Lower leg skin (tissue), 4 donors: ENCODE data around the gene TNFRSF19. TPM values are rescaled to one million over a fixed set of nuclear protein-coding genes. Genes with fewer than 3 reads are reported as not detected.

Experiments
- DNase-seq, 2 donors: peaks; one replicate each; pipeline ENCODE4 v3.0.0-alpha.2; 2019; ENCODE audit warnings: low spot score in 2 of 2
- H3K4me3 ChIP-seq: fragments of 200-600 bp; sonication (generic); 2 replicates; pipeline ENCODE4 v1.5.1; 2017; ENCODE audit warnings: mild to moderate bottlenecking, low read depth; ENCODE audit not compliant: poor library complexity, severe bottlenecking
- POLR2A ChIP-seq, 2 donors: fragments of 450-650 bp; IDR thresholded peaks; one replicate each; pipeline ENCODE4 v1.6.1; 2016 to 2017; ENCODE audit warnings: antibody characterized with exemption in 2 of 2, mild to moderate bottlenecking in 1 of 2, moderate library complexity in 1 of 2
- WGBS, 2 donors: methylation state at CpG; one replicate each; pipeline ENCODE4 v1.1.5; 2018; 5-methylcytosine and 5-hydroxymethylcytosine counted together
- intact Hi-C: fragments of 100-400 bp; cut with DNase I; formaldehyde crosslinking; loops from one replicate; pipeline ENCODE4 v1.15.0; 2023; ENCODE audit warnings: low total_unique reads
- total RNA-seq, 4 donors: library from RNA; depleted of rRNA; stranded (reverse); fragments of >200 nt; gene quantifications; one replicate each; pipeline ENCODE4 v1.1.0, GENCODE V29; 2016
- TF ChIP-seq, protein P1 (sequence below), 3 donors: fragments of 450-650 bp; IDR thresholded peaks; one replicate each; pipeline ENCODE4 v1.5.1; 2016; ENCODE audit warnings: antibody characterized with exemption in 3 of 3, mild to moderate bottlenecking in 3 of 3, moderate library complexity in 2 of 3

TNFRSF19 gene
- total RNA-seq, 4 donors from 2014 or later = 51.2 to 106 (median 72.5) TPM

DNA sequence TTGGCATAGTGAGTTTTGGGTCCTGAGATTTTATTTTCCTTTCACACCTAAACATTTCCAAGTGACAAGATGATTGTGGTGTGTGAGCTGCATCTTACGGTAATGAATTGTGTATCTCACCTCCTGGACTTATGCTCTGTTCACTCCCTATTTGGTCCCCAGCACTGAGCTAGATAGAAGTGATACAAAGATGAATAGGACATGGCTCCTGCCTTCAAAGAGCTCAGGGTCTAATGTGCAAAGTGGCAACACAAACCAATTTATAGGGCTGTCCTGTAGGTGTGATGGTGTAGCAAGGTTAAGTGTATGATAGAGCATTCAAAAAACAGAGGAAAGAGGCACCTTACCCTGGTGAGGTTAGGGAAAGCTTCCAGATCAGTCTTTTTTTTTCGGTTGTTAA lies 17.6 kb upstream of the TNFRSF19 start:
- no peak for DNase-seq
- WGBS, 2 donors = 91 to 93% methylated on average over 2 of the region's 2 CpGs
- intact Hi-C loops = no loop called here
- TF ChIP-seq, protein P1, sequence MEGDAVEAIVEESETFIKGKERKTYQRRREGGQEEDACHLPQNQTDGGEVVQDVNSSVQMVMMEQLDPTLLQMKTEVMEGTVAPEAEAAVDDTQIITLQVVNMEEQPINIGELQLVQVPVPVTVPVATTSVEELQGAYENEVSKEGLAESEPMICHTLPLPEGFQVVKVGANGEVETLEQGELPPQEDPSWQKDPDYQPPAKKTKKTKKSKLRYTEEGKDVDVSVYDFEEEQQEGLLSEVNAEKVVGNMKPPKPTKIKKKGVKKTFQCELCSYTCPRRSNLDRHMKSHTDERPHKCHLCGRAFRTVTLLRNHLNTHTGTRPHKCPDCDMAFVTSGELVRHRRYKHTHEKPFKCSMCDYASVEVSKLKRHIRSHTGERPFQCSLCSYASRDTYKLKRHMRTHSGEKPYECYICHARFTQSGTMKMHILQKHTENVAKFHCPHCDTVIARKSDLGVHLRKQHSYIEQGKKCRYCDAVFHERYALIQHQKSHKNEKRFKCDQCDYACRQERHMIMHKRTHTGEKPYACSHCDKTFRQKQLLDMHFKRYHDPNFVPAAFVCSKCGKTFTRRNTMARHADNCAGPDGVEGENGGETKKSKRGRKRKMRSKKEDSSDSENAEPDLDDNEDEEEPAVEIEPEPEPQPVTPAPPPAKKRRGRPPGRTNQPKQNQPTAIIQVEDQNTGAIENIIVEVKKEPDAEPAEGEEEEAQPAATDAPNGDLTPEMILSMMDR (IDR thresholded peaks at IDR 0.05) = no peak
- TF ChIP-seq POLR2A (IDR thresholded peaks at IDR 0.05) = no peak
- H3K4me3 ChIP-seq = no peak overlapping the region

DNA sequence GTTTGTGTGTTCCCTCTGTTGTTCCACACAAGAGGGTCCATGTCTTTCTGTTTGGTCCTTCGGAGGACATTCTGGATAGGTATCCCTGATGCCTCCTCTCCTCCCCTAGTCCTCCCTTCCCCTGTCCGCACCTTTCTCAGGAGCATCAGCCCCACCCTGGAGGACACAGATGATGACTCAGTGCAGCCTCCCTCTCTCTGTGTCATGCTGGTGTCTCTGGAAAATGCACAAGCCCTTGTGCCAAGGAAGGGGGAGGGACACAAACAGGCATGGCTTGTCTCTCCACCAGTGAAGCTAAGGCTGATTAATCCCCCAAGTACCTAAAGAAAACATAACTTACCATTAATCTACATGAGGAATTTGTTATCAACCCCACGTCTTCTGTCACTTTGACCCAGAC lies 16.2 kb upstream of the TNFRSF19 start:
- peak in 1 of 2 donors; percentile 48 for DNase-seq
- no peak overlapping the region for H3K4me3 ChIP-seq
- TF ChIP-seq, protein P1 (IDR thresholded peaks at IDR 0.05) = no peak
- TF ChIP-seq POLR2A (IDR thresholded peaks at IDR 0.05) = no peak
- intact Hi-C loops = no loop called here
- 65 to 77% methylated on average over 3 of the region's 3 CpGs for WGBS, 2 donors

DNA sequence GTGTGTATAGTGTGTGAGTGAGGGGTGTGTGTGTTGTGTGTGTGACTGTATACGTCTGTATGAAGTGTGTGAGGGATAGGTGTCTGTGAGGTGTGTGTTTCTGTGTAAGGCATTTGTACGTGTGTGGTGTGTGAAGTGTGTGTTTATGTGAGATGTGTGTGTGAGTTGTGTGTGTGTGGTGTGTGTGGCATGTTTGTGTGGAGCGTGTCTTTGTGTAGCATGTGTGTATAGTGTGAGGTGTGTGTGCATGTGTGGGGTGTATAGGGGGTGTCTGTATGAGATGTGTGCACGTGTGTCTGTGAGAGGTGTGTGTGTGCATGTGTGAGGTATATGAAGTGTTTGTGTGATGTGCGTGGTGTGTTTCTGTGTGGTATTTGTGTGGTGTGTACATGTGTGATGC lies 13.2 kb upstream of the TNFRSF19 start:
- no peak overlapping the region for H3K4me3 ChIP-seq
- TF ChIP-seq POLR2A (IDR thresholded peaks at IDR 0.05) = no peak
- TF ChIP-seq, protein P1 (IDR thresholded peaks at IDR 0.05) = no peak
- 89 to 90% methylated on average over 5 of the region's 5 CpGs for WGBS, 2 donors

DNA sequence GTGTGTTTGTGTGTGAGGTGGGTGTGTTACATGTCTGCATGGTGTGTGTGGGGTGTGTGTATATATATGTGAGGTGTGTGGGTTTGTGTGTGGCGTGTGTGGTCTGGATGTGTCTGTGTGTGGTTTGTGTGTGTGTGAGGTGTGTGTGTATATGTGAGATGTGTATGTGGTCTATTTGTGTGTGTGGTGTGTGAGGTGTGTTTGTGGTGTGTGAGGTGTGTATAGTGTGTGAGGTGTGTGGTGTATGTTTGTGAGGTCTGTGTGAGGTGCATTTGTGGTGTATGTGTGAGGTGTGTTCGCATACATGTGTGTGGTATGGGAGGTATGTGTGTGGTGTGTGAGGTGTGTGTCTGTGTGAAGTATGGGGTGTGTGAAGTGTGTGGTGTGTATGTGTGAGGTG lies 12.5 kb upstream of the TNFRSF19 start:
- 95 to 98% methylated on average over 2 of the region's 2 CpGs for WGBS, 2 donors
- intact Hi-C loops = no loop called here

More for the DNA sequence above, 13.2 kb upstream of the TNFRSF19 start:
- no peak for DNase-seq
- intact Hi-C loops = no loop called here

DNA sequence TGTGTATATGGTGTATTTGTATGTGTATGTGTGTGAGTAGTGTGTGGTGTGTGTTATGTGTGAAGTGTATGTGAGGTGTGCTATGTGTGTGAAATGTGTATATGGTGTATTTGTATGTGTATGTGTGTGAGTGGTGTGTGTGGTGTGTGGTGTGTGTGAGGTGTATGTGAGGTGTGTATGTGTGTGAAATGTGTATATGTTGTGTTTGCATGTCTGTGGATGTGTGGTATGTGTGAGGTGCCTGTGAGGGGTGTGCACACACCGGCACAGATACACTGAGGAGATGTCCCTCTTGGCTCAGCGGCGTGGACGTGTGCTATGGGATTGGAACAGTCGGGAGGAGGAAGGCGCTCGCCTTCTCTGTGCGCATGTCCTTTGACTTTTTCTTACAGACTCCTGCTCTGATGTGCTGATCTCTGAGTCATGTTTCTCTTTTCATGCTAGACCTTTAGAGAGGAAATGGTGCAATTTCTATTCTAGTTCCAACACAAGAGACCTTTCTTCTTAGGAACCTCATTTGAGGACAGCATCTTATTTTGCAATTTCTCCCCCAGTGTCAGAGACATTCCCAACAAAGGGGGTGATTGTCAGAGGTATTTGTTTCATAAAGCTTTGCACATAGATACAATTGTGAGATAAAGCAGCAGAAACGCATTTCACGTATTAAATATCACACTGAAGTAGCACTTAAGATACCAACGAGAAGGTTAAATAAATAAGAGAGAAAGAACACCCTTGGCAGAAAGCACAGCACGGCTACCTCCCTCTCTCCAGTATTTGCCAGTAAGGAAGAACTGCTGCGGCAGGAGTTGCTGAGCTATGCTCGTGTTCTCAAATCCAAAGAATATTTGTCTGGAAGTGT lies 11.3 kb upstream of the TNFRSF19 start:
- DNase-seq = peak in 1 of 2 donors; percentile 42
- intact Hi-C loops = no loop called here
- TF ChIP-seq, protein P1 (IDR thresholded peaks at IDR 0.05) = no peak
- TF ChIP-seq POLR2A (IDR thresholded peaks at IDR 0.05) = no peak
- 22 to 23% methylated on average over 14 of the region's 14 CpGs for WGBS, 2 donors
- H3K4me3 ChIP-seq = no peak overlapping the region

More for the DNA sequence above, 12.5 kb upstream of the TNFRSF19 start:
- no peak overlapping the region for H3K4me3 ChIP-seq
- no peak for DNase-seq
- TF ChIP-seq POLR2A (IDR thresholded peaks at IDR 0.05) = no peak
- TF ChIP-seq, protein P1 (IDR thresholded peaks at IDR 0.05) = no peak
